CD4-positive, alpha-beta T cell (primary cell): ENCODE measurements around the gene OR10G8. TPM values are rescaled to one million over a fixed set of nuclear protein-coding genes. Genes with fewer than 3 reads are reported as not detected.

Experiments used
- ATAC-seq: fragments of 200-7000 bp; cut with Tn5 transposase; one replicate; pipeline ENCODE4 v1.10.0; 2022; ENCODE audit warnings: mild to moderate bottlenecking; ENCODE audit not compliant: poor library complexity
- CTCF ChIA-PET: fragments of 350-600 bp; sonication (Branson Sonifier 250); formaldehyde crosslinking; loops from one replicate; lab custom pipeline; 2021; ENCODE audit warnings: antibody characterized with exemption, inconsistent platforms; lab: Charles Lee
- POLR2A ChIA-PET: fragments of 350-600 bp; sonication (Branson Sonifier 250); formaldehyde crosslinking; loops from one replicate; lab custom pipeline; 2021; ENCODE audit warnings: antibody characterized with exemption, inconsistent platforms; lab: Charles Lee
- DNase-seq, 14 experiments: peaks; one replicate each; pipeline ENCODE4 v3.0.0-alpha.2; 2013 to 2020; ENCODE audit warnings: mixed read lengths in 2 of 14
- H3K27ac ChIP-seq, 2 donors: one replicate each; pipeline versions ENCODE4 v1.5.1 to v1.7.0; 2013; ENCODE audit warnings: low read length in 2 of 2, low read depth in 1 of 2, mild to moderate bottlenecking in 1 of 2
- H3K27me3 ChIP-seq, 2 experiments: 1 replicate in 1 of 2; 2 replicates in 1 of 2; pipeline versions ENCODE4 v1.6.1 to v1.7.0; 2013; ENCODE audit warnings: low read length in 2 of 2, control low read depth in 1 of 2, mild to moderate bottlenecking in 1 of 2, moderate library complexity in 1 of 2; ENCODE audit not compliant: insufficient read depth in 2 of 2, control insufficient read depth in 1 of 2
- H3K36me3 ChIP-seq: one replicate; pipeline ENCODE4 v1.6.1; 2013; ENCODE audit warnings: low read length, control low read depth; ENCODE audit not compliant: insufficient read depth
- H3K4me1 ChIP-seq: one replicate; pipeline ENCODE4 v1.6.1; 2013; ENCODE audit warnings: low read length, control low read depth; ENCODE audit not compliant: insufficient read depth
- H3K4me3 ChIP-seq: one replicate; pipeline ENCODE4 v1.5.1; 2013; ENCODE audit warnings: mild to moderate bottlenecking, low read length, moderate library complexity
- H3K9me3 ChIP-seq, 2 experiments: 1 replicate in 1 of 2; 2 replicates in 1 of 2; pipeline versions ENCODE4 v1.6.1 to v1.7.0; 2013; ENCODE audit warnings: low read length in 2 of 2, mild to moderate bottlenecking in 2 of 2, control low read depth in 1 of 2, moderate library complexity in 1 of 2; ENCODE audit not compliant: control insufficient read depth in 1 of 2, insufficient read depth in 1 of 2
- H3K27ac Mint-ChIP-seq: one replicate; pipeline ENCODE4 v1.8.0; 2020; ENCODE audit warnings: mixed read lengths
- H3K27me3 Mint-ChIP-seq: one replicate; pipeline ENCODE4 v1.8.0; 2021; ENCODE audit warnings: mixed read lengths
- H3K36me3 Mint-ChIP-seq: one replicate; pipeline ENCODE4 v1.8.0; 2021; ENCODE audit warnings: low read depth, mixed read lengths
- H3K4me1 Mint-ChIP-seq: one replicate; pipeline ENCODE4 v1.8.0; 2021; ENCODE audit warnings: low read depth, mixed read lengths
- H3K4me3 Mint-ChIP-seq: one replicate; pipeline ENCODE4 v1.8.0; 2020; ENCODE audit warnings: mild to moderate bottlenecking, mixed read lengths
- H3K9me3 Mint-ChIP-seq: one replicate; pipeline ENCODE4 v1.8.0; 2020; ENCODE audit warnings: mixed read lengths
- intact Hi-C, 2 experiments: fragments of 100-400 bp; cut with DNase I in 1 of 2; cut with micrococcal nuclease in 1 of 2; formaldehyde crosslinking; loops; one replicate each; pipeline versions ENCODE4 v1.15.1 to v1.9.0; 2023 to 2025; cut with DNase I, micrococcal nuclease
- polyA plus RNA-seq, 2 donors: library from polyadenylated mRNA; unstranded; fragments of 120-200 nt; gene quantifications; one replicate each; pipeline ENCODE4 v1.2.1, GENCODE V29; 2013
- total RNA-seq, 174 experiments: library from RNA in 2 of 174; stranded (reverse) in 2 of 174; gene quantifications; one replicate each; pipeline ENCODE4 v1.2.3 and lab custom pipeline; 2021 to 2026
- TF ChIP-seq, protein P1 (sequence below): fragments of 200-600 bp; IDR thresholded peaks from one replicate; pipeline ENCODE4 v1.8.0; 2022; ENCODE audit warnings: antibody characterized with exemption, mild to moderate bottlenecking

Gene OR10G8, protein sequence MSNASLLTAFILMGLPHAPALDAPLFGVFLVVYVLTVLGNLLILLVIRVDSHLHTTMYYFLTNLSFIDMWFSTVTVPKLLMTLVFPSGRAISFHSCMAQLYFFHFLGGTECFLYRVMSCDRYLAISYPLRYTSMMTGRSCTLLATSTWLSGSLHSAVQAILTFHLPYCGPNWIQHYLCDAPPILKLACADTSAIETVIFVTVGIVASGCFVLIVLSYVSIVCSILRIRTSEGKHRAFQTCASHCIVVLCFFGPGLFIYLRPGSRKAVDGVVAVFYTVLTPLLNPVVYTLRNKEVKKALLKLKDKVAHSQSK
- total RNA-seq (not detected), total RNA-seq (lab: John Stamatoyannopoulos, UW) (0 to 0.09 (median 0) reads per million in 172 experiments)
- not detected for polyA plus RNA-seq (2013, experiment 1 of 2)
- not detected for polyA plus RNA-seq (2013, experiment 2 of 2)

DNA sequence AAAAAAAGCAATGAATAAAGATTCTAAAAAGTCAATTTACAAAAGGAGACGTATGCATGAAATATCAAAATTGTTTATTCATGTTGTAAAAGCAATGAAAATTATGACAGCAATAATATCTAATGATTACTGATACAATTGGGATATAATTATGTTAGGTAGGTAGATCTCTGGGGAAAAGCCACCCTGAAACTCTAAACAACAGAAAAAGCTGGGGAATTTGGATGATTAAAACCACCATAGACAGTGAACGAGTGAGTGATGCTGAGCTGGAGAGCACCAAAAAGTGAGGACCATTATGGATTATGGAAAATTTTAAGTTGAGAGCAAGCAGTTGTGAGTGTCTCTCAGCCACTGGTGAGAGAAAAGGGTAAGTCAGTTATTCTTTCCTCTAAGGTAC, at the start of gene OR10G8:
Gene OR10G8 (plus strand): TSS at position 301 of the 400 bp plus-strand sequence. CDS start 2,825 bp downstream, outside the sequence.
- intact Hi-C loops, result no loop called here
- ATAC-seq (no peak), DNase-seq (no peak)
- TF ChIP-seq, protein P1, sequence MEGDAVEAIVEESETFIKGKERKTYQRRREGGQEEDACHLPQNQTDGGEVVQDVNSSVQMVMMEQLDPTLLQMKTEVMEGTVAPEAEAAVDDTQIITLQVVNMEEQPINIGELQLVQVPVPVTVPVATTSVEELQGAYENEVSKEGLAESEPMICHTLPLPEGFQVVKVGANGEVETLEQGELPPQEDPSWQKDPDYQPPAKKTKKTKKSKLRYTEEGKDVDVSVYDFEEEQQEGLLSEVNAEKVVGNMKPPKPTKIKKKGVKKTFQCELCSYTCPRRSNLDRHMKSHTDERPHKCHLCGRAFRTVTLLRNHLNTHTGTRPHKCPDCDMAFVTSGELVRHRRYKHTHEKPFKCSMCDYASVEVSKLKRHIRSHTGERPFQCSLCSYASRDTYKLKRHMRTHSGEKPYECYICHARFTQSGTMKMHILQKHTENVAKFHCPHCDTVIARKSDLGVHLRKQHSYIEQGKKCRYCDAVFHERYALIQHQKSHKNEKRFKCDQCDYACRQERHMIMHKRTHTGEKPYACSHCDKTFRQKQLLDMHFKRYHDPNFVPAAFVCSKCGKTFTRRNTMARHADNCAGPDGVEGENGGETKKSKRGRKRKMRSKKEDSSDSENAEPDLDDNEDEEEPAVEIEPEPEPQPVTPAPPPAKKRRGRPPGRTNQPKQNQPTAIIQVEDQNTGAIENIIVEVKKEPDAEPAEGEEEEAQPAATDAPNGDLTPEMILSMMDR, result no peak
- no peaks in the 10 kb centered on the region for H3K36me3 ChIP-seq
- H3K4me1 ChIP-seq, result no peaks in the 10 kb centered on the region
- no peak within 1 kb of the TSS for H3K27ac ChIP-seq
- H3K4me3 ChIP-seq, result no peak within 1 kb of the TSS
- Mint-ChIP-seq H3K27ac (no peak within 1 kb of the TSS), H3K27me3 (no peaks in the 10 kb centered on the region), H3K9me3 (no peaks in the 10 kb centered on the region), H3K4me3 (no peak within 1 kb of the TSS), H3K36me3 (no peaks in the 10 kb centered on the region), H3K4me1 (no peaks in the 10 kb centered on the region)
- CTCF ChIA-PET, result no interaction called here
- H3K9me3 ChIP-seq, result no peaks in the 10 kb centered on the region
- H3K27me3 ChIP-seq, result no peaks in the 10 kb centered on the region
- POLR2A ChIA-PET, result no interaction called here

DNA sequence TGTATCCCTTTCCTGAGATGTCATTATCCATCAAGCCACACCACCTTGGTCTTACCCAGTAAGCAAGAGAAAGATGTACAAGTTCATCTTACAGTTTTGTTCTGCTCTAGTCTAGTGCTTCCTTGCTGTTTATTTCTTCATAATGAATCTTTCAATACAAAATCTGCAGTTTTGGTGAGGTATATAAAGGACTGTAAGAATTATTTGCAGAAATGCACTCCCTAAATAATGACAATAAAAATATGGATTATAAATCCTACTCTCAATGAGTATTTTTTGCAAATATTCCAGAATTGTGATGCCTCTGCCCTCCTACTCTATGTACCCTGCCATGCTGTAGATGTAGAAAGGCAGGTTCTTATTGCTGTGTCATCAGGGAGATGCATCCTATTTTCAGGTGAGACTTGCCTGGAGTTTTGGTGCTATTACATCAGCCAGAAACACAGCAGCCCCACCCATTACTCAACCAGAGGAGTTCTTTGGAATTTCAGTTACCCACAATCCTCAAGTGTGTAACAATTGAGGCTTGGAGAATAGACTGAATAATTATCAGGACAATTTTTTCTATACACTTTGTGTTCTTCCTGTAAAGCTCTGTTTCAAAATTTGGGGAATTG, 48.8 kb upstream of the OR10G8 start, which contains the start of gene OR10S1:
Gene OR10S1 (minus strand): TSS at position 51 of the 617 bp plus-strand sequence. CDS start 117 bp downstream, outside the sequence.
- H3K9me3 ChIP-seq, result peaks cover 0 to 15% of the 10 kb centered on the region in 2 experiments
- no peak within 1 kb of the TSS for H3K27ac Mint-ChIP-seq
- DNase-seq (no peak), ATAC-seq (no peak)
- H3K36me3 Mint-ChIP-seq, result no peaks in the 10 kb centered on the region
- ChIA-PET CTCF (no interaction called here), POLR2A (no interaction called here)
- TF ChIP-seq, protein P1, result no peak
- no peaks in the 10 kb centered on the region for H3K4me1 ChIP-seq
- no peak within 1 kb of the TSS for H3K4me3 Mint-ChIP-seq
- peaks cover 7% of the 10 kb centered on the region for H3K9me3 Mint-ChIP-seq
- H3K27me3 Mint-ChIP-seq, result peaks cover 21% of the 10 kb centered on the region
- H3K4me3 ChIP-seq, result no peak within 1 kb of the TSS
- H3K4me1 Mint-ChIP-seq, result no peaks in the 10 kb centered on the region
- no peak within 1 kb of the TSS for H3K27ac ChIP-seq
- peaks cover 0 to 2% of the 10 kb centered on the region in 2 experiments for H3K27me3 ChIP-seq
- intact Hi-C loops, result no loop called here
- H3K36me3 ChIP-seq, result no peaks in the 10 kb centered on the region

DNA sequence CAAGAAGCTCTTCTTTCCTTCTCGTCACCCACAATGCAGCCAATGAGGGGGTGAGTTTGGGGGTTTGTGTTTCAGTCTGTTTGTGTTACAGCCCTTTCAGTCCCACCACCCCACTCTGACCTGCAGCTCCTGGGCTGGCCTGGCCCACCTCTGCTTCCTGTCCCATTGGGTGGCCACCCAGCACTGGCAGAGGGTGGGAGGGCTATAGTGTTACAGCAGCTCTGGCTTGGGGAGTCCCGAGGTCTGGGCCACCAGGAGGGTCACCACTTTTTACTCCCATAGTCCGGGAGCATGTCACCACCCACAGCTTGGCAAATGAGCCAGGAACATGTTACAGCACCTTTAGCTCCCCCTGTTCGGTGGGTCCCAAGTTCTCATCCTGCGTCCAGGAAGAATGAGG, 47.3 kb upstream of the OR10G8 start:
- Mint-ChIP-seq H3K4me1 (no peaks in the 10 kb centered on the region), H3K9me3 (peaks cover 7% of the 10 kb centered on the region), H3K36me3 (no peaks in the 10 kb centered on the region), H3K27me3 (peaks cover 21% of the 10 kb centered on the region), H3K27ac (no peak overlapping the region), H3K4me3 (no peak overlapping the region)
- DNase-seq, result no peak
- TF ChIP-seq, protein P1, result no peak
- Histone ChIP-seq H3K4me3 (no peak overlapping the region), H3K27me3 (peaks cover 0 to 2% of the 10 kb centered on the region in 2 experiments), H3K9me3 (peaks cover 0 to 15% of the 10 kb centered on the region in 2 experiments), H3K36me3 (no peaks in the 10 kb centered on the region), H3K4me1 (no peaks in the 10 kb centered on the region), H3K27ac (no peak overlapping the region)
- intact Hi-C loops, result no loop called here
- ATAC-seq, result no peak
- ChIA-PET POLR2A (no interaction called here), CTCF (no interaction called here)
